HG03139 (cell line): ENCODE measurements around the gene RPS4Y1.

Experiments used
- ATAC-seq: cut with Tn5 transposase; IDR thresholded peaks from one replicate; pipeline ENCODE4 v1.9.1; 2021; ENCODE audit not compliant: unreplicated experiment

Gene RPS4Y1

DNA sequence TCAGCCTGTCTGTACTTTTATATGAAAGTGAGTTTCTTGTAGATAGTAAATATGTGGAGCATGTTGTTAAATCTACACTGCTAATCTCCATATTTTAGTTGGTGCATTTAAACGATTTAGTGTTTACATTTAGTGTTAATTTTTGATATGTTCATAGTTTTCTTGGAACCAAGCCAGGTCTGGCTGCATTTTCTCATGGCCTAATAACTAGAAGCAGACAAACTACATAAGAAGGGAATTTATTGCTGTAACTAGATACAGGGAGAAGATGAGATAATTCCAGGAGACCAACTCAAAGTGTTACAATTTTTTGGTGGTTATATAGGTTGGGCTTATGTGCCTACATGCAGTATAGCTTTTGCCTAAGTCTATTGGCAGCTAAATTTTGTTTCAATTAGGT is 32.8 kb downstream of the RPS4Y1 start:
- no peak for ATAC-seq

DNA sequence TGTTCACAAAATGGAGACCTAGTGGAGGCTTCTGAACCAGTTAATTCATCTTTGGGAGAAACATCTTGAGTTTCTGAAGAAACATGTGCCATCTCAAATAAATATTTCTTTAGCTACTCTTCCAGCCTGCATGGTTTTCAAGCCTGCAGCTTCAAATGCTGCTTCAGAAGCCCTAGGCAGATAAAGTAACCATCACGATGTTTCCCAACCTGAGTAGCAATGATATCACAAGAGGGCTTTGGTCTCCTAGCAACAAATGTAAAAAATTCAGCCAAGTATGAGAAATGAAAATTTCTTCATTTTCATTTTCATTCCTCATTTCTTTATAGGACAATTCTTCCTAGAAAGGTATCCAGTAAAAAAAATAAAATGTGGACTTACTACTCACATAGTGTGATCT is 42.2 kb downstream of the RPS4Y1 start:
- no peak for ATAC-seq

- no peak for ATAC-seq
These were observed 44.5 kb downstream of the RPS4Y1 start for GRCh38 chrY:2885880-2886279.

DNA sequence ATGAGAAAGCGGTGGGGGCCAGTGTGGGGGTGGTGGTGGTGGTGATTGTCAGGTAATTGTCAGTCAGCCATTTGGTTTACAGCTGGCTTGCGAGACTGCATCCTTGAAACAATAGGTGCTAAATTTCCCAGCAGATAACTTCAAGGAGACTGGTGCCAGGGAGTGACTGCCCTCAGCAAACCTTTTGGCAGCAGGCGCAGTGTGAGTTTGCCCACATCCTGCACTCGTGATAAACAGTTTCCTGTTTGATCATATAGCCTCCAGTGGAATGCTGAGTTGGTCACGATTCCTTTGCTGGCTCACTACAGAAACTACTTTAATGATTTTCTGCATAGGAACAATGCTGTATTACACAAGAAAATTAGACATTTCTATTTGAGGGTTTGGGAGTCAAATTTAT is 46.0 kb downstream of the RPS4Y1 start:
- peak; percentile 19 for ATAC-seq

DNA sequence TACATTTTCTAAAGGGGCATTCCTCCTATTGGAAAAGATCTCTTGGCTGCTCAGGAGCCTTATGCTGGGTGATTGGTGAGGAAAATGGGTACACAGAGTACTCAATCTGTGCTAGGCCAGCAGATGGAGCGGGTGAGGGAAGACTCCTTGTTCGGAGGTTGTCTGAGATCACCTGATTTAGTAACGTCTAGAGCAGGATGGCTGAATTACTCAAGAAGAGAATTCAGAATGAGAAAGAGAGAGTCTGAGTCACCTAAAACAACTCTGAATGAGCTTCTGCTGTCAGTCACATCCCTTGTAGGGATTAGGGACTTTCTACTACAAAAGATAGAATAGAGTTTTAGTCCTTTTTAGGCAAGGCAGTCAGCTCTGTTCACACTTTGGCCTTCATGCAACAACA is 46.6 kb downstream of the RPS4Y1 start:
- peak; percentile 71 for ATAC-seq

GRCh38 chrY:2893471-2893870 is 52.1 kb downstream of the RPS4Y1 start:
- ATAC-seq: no peak

DNA sequence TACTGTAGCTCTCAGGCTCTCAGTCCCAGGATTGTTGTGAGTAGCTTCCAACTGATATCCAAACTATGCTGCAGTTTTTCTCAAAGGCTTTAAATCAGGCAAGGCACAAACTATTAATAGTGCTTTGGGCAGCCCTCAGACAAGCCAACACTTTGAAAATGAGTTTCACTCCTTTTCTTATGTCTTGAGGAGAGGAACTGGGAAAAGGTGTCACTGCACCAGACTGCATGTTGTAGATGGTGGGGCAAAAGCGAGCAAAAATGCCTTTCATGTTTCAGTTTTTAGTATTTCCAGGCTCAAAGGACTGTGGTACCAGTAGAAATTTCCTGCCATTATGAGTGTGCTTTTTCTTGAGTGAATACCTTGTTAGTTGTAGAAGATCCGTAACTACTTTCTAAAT is 54.6 kb downstream of the RPS4Y1 start:
- ATAC-seq: no peak

DNA sequence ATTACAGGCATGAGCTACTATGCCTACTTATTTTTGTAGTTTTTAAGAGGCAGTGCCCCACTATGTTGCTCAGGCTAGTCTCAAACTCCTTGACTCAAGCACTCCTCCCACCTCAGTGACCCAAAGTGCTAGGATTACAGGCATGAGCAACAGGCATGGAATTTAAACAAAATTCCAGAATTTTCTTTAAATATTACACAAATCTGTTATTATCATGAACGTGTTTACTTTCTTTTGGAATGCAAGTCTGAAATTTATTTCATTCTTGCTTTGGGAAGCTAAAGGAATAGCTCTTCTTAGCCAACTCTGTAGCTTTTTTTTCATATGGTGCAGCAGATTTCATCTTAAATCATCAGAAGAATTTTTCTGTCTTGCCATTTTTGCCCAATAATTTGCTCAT is 66.0 kb downstream of the RPS4Y1 start:
- ATAC-seq: no peak

GRCh38 chrY:2913066-2913815 is 71.8 kb downstream of the RPS4Y1 start:
- no peak for ATAC-seq
